Measurements from ENCODE around the gene NAPA. TPM values are rescaled to one million over a fixed set of nuclear protein-coding genes. Genes with fewer than 3 reads are reported as not detected.
A peak's percentile ranks its signal among the peaks of the same experiment; 100 is the strongest.

The NAPA gene
- total and polyA plus RNA-seq, 2 of the 13 experiments (the other 11 are each of a cell fraction or from before 2014, with no cell fraction given): 32.6 to 65.9 TPM

- TF ChIP-seq, protein P1, sequence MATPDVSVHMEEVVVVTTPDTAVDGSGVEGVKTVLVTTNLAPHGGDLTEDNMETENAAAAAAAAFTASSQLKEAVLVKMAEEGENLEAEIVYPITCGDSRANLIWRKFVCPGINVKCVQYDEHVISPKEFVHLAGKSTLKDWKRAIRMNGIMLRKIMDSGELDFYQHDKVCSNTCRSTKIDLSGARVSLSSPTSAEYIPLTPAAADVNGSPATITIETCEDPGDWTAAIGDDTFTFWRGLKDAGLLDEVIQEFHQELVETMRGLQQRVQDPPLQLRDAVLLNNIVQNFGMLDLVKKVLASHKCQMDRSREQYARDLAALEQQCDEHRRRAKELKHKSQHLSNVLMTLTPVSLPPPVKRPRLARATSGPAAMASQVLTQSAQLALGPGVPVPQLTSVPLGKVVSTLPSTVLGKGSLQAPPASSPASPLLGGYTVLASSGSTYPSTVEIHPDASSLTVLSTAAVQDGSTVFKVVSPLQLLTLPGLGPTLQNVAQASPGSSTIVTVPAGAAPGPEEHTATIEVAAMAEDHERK (CRISPR knock-in tag; IDR thresholded peaks at IDR 0.05; ENCODE audit: low read depth): no peak
- TF ChIP-seq CEBPB (IDR thresholded peaks at IDR 0.05; ENCODE audit: borderline replicate concordance, low read depth, low read length) (no peak), ZNF235 (CRISPR knock-in tag; IDR thresholded peaks at IDR 0.05; ENCODE audit: borderline replicate concordance) (no peak), STAG1 (CRISPR knock-in tag; IDR thresholded peaks at IDR 0.05) (peak; percentile 44), GMEB1 (CRISPR knock-in tag; IDR thresholded peaks at IDR 0.05; ENCODE audit: borderline replicate concordance) (no peak), ZNF460 (CRISPR knock-in tag; IDR thresholded peaks at IDR 0.05; ENCODE audit: borderline replicate concordance) (no peak), ARID2 (CRISPR knock-in tag; IDR thresholded peaks at IDR 0.05; ENCODE audit: borderline replicate concordance) (no peak), SSRP1 (CRISPR knock-in tag; IDR thresholded peaks at IDR 0.05) (no peak), FOXC1 (CRISPR knock-in tag; IDR thresholded peaks at IDR 0.05; ENCODE audit: borderline replicate concordance) (0 out of 2 replicates have a peak, but pooled peaks have one; percentile 37), TARDBP (CRISPR knock-in tag; IDR thresholded peaks at IDR 0.05) (no peak), HMG20B (CRISPR knock-in tag; conservative IDR thresholded peaks at IDR 0.05) (no peak), PHF8 (CRISPR knock-in tag; IDR thresholded peaks at IDR 0.05) (no peak), ZNF615 (CRISPR knock-in tag; IDR thresholded peaks at IDR 0.05; ENCODE audit: borderline replicate concordance) (no peak), PRPF4 (IDR thresholded peaks at IDR 0.05; ENCODE audit: low read depth, low read length, poor library complexity, severe bottlenecking) (no peak), ZNF207 (IDR thresholded peaks at IDR 0.05; ENCODE audit: borderline replicate concordance) (no peak), ZNF589 (CRISPR knock-in tag; conservative IDR thresholded peaks at IDR 0.05) (no peak), SATB2 (CRISPR knock-in tag; IDR thresholded peaks at IDR 0.05) (no peak), NKX3-1 (CRISPR knock-in tag; IDR thresholded peaks at IDR 0.05) (no peak), ERF (CRISPR knock-in tag; IDR thresholded peaks at IDR 0.05) (0 out of 2 replicates have a peak, but pooled peaks have one; percentile 34)
- TF ChIP-seq, protein P2, sequence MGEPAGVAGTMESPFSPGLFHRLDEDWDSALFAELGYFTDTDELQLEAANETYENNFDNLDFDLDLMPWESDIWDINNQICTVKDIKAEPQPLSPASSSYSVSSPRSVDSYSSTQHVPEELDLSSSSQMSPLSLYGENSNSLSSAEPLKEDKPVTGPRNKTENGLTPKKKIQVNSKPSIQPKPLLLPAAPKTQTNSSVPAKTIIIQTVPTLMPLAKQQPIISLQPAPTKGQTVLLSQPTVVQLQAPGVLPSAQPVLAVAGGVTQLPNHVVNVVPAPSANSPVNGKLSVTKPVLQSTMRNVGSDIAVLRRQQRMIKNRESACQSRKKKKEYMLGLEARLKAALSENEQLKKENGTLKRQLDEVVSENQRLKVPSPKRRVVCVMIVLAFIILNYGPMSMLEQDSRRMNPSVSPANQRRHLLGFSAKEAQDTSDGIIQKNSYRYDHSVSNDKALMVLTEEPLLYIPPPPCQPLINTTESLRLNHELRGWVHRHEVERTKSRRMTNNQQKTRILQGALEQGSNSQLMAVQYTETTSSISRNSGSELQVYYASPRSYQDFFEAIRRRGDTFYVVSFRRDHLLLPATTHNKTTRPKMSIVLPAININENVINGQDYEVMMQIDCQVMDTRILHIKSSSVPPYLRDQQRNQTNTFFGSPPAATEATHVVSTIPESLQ (CRISPR knock-in tag; conservative IDR thresholded peaks at IDR 0.05): no peak
- TF ChIP-seq, protein P3, sequence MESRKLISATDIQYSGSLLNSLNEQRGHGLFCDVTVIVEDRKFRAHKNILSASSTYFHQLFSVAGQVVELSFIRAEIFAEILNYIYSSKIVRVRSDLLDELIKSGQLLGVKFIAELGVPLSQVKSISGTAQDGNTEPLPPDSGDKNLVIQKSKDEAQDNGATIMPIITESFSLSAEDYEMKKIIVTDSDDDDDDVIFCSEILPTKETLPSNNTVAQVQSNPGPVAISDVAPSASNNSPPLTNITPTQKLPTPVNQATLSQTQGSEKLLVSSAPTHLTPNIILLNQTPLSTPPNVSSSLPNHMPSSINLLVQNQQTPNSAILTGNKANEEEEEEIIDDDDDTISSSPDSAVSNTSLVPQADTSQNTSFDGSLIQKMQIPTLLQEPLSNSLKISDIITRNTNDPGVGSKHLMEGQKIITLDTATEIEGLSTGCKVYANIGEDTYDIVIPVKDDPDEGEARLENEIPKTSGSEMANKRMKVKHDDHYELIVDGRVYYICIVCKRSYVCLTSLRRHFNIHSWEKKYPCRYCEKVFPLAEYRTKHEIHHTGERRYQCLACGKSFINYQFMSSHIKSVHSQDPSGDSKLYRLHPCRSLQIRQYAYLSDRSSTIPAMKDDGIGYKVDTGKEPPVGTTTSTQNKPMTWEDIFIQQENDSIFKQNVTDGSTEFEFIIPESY (CRISPR knock-in tag; IDR thresholded peaks at IDR 0.05): no peak
- TF ChIP-seq, protein P4, sequence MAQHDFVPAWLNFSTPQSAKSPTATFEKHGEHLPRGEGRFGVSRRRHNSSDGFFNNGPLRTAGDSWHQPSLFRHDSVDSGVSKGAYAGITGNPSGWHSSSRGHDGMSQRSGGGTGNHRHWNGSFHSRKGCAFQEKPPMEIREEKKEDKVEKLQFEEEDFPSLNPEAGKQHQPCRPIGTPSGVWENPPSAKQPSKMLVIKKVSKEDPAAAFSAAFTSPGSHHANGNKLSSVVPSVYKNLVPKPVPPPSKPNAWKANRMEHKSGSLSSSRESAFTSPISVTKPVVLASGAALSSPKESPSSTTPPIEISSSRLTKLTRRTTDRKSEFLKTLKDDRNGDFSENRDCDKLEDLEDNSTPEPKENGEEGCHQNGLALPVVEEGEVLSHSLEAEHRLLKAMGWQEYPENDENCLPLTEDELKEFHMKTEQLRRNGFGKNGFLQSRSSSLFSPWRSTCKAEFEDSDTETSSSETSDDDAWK (CRISPR knock-in tag; IDR thresholded peaks at IDR 0.05): no peak
These were observed 6.8 kb upstream of the NAPA start (continued) for GRCh38 chr19:47521473-47522180.
